ENCODE data around the gene LIPC.

Gene LIPC

GRCh38 chr15:58477170-58477569 lies 45.4 kb downstream of the LIPC start:
- no peak for DNase-seq (ENCODE audit: low read depth in 1 of 2, low spot score in 1 of 2)
- in situ Hi-C loops (cut with HindIII; ENCODE audit: low pct_unique_long_range_greater_than_20kb, low sequenced_read_pairs): no loop called here
- no peak for TF ChIP-seq JUND (IDR thresholded peaks at IDR 0.05; ENCODE audit: low read depth)

- no peak for TF ChIP-seq JUND (IDR thresholded peaks at IDR 0.05; ENCODE audit: low read depth)
- DNase-seq (ENCODE audit: low read depth in 1 of 2, low spot score in 1 of 2): no peak
- in situ Hi-C loops (cut with HindIII; ENCODE audit: low pct_unique_long_range_greater_than_20kb, low sequenced_read_pairs): no loop called here
These were observed 46.2 kb downstream of the LIPC start for GRCh38 chr15:58478035-58478434.

- in situ Hi-C loops (cut with HindIII; ENCODE audit: low pct_unique_long_range_greater_than_20kb, low sequenced_read_pairs): no loop called here
- no peak for DNase-seq (ENCODE audit: low read depth in 1 of 2, low spot score in 1 of 2)
- TF ChIP-seq JUND (IDR thresholded peaks at IDR 0.05; ENCODE audit: low read depth): no peak
These were observed 46.8 kb downstream of the LIPC start for GRCh38 chr15:58478579-58478978.

- TF ChIP-seq JUND (IDR thresholded peaks at IDR 0.05; ENCODE audit: low read depth): no peak
- DNase-seq (ENCODE audit: low read depth in 1 of 2, low spot score in 1 of 2): no peak
- in situ Hi-C loops (cut with HindIII; ENCODE audit: low pct_unique_long_range_greater_than_20kb, low sequenced_read_pairs): no loop called here
These were observed 48.1 kb downstream of the LIPC start for GRCh38 chr15:58479941-58480340.

GRCh38 chr15:58483376-58483775 lies 51.6 kb downstream of the LIPC start:
- no peak for DNase-seq (ENCODE audit: low read depth in 1 of 2, low spot score in 1 of 2)
- in situ Hi-C loops (cut with HindIII; ENCODE audit: low pct_unique_long_range_greater_than_20kb, low sequenced_read_pairs): no loop called here
- TF ChIP-seq JUND (IDR thresholded peaks at IDR 0.05; ENCODE audit: low read depth): no peak

- in situ Hi-C loops (cut with HindIII; ENCODE audit: low pct_unique_long_range_greater_than_20kb, low sequenced_read_pairs): no loop called here
- no peak for DNase-seq (ENCODE audit: low read depth in 1 of 2, low spot score in 1 of 2)
- no peak for TF ChIP-seq JUND (IDR thresholded peaks at IDR 0.05; ENCODE audit: low read depth)
These were observed 53.2 kb downstream of the LIPC start for GRCh38 chr15:58484791-58485600.

GRCh38 chr15:58486062-58486461 lies 54.3 kb downstream of the LIPC start:
- in situ Hi-C loops (cut with HindIII; ENCODE audit: low pct_unique_long_range_greater_than_20kb, low sequenced_read_pairs): no loop called here
- DNase-seq (ENCODE audit: low read depth in 1 of 2, low spot score in 1 of 2): no peak
- no peak for TF ChIP-seq JUND (IDR thresholded peaks at IDR 0.05; ENCODE audit: low read depth)

GRCh38 chr15:58486564-58486963 lies 54.8 kb downstream of the LIPC start:
- in situ Hi-C loops (cut with HindIII; ENCODE audit: low pct_unique_long_range_greater_than_20kb, low sequenced_read_pairs): no loop called here
- peak in 1 of 2 experiments; percentile 16 for DNase-seq (ENCODE audit: low read depth in 1 of 2, low spot score in 1 of 2)
- TF ChIP-seq JUND (IDR thresholded peaks at IDR 0.05; ENCODE audit: low read depth): no peak

- TF ChIP-seq JUND (IDR thresholded peaks at IDR 0.05; ENCODE audit: low read depth): no peak
- no peak for DNase-seq (ENCODE audit: low read depth in 1 of 2, low spot score in 1 of 2)
- in situ Hi-C loops (cut with HindIII; ENCODE audit: low pct_unique_long_range_greater_than_20kb, low sequenced_read_pairs): no loop called here
These were observed 55.4 kb downstream of the LIPC start for GRCh38 chr15:58487041-58487723.

- no peak for DNase-seq (ENCODE audit: low read depth in 1 of 2, low spot score in 1 of 2)
These were observed 55.9 kb downstream of the LIPC start for GRCh38 chr15:58487724-58488120.

GRCh38 chr15:58489289-58490085 lies 57.7 kb downstream of the LIPC start:
- TF ChIP-seq JUND (IDR thresholded peaks at IDR 0.05; ENCODE audit: low read depth): no peak
- DNase-seq (ENCODE audit: low read depth in 1 of 2, low spot score in 1 of 2): no peak
- in situ Hi-C loops (cut with HindIII; ENCODE audit: low pct_unique_long_range_greater_than_20kb, low sequenced_read_pairs): no loop called here

More at GRCh38 chr15:58487724-58488120, 55.9 kb downstream of the LIPC start:
- TF ChIP-seq JUND (IDR thresholded peaks at IDR 0.05; ENCODE audit: low read depth): no peak
- in situ Hi-C loops (cut with HindIII; ENCODE audit: low pct_unique_long_range_greater_than_20kb, low sequenced_read_pairs): no loop called here

GRCh38 chr15:58490086-58490887 lies 58.5 kb downstream of the LIPC start:
- no peak for DNase-seq (ENCODE audit: low read depth in 1 of 2, low spot score in 1 of 2)
- no peak for TF ChIP-seq JUND (IDR thresholded peaks at IDR 0.05; ENCODE audit: low read depth)
- in situ Hi-C loops (cut with HindIII; ENCODE audit: low pct_unique_long_range_greater_than_20kb, low sequenced_read_pairs): no loop called here

Measured in T47D (cell line).